Lower leg skin (tissue), 3 donors: Measurements from ENCODE around the gene HSPB3.
"Not testable (repeated sequence)": the region's sequence is repeated elsewhere in the genome, so short reads cannot be mapped to it uniquely, and the experiment has no call there.

Experiments used
- CTCF ChIP-seq, 3 donors: fragments of 450-650 bp; IDR thresholded peaks; one replicate each; pipeline ENCODE4 v1.5.1; 2016; ENCODE audit warnings: antibody characterized with exemption in 3 of 3, mild to moderate bottlenecking in 3 of 3, moderate library complexity in 2 of 3
- POLR2A ChIP-seq, 2 donors: fragments of 450-650 bp; IDR thresholded peaks; one replicate each; pipeline ENCODE4 v1.6.1; 2016 to 2017; ENCODE audit warnings: antibody characterized with exemption in 2 of 2, mild to moderate bottlenecking in 1 of 2, moderate library complexity in 1 of 2

GRCh38 chr5:54489648-54489979, 34.1 kb downstream of the HSPB3 start:
- not testable (repeated sequence) for TF ChIP-seq CTCF, POLR2A (IDR thresholded peaks at IDR 0.05)
